Endothelial cell of umbilical vein (primary cell): ENCODE data around the gene SIN3B. TPM values are rescaled to one million over a fixed set of nuclear protein-coding genes. Genes with fewer than 3 reads are reported as not detected.

Experiments used
- BruUV-seq: library from RNA; stranded (reverse); fragments of 400-500 nt; replicated peaks from 2 replicates; lab custom pipeline; 2021; lab: Mats Ljungman, UMichigan
- CTCF ChIA-PET: fragments of 300-600, 350-600 bp; sonication (Branson Sonifier 250); formaldehyde crosslinking; loops from one replicate; lab custom pipeline; 2021; ENCODE audit warnings: antibody characterized with exemption, inconsistent platforms; lab: Charles Lee
- POLR2A ChIA-PET: fragments of 300-600, 350-600 bp; sonication (Branson Sonifier 250); formaldehyde crosslinking; loops from one replicate; lab custom pipeline; 2021; ENCODE audit warnings: antibody characterized with exemption, inconsistent platforms; lab: Charles Lee
- DNase-seq: peaks from one replicate; pipeline ENCODE4 v3.0.0-alpha.2; 2011; ENCODE audit warnings: low read depth, low spot score
- FAIRE-seq: peaks from 2 replicates; lab custom pipeline; 2011; peaks lifted over from hg19 to GRCh38; lab: Jason Lieb, UNC
- H2AFZ ChIP-seq: 2 replicates; pipeline ENCODE4 v1.6.0; 2012; ENCODE audit warnings: low read depth, low read length, control low read depth, inconsistent platforms
- H3K27ac ChIP-seq: 2 replicates; pipeline ENCODE4 v1.5.1; 2011; ENCODE audit warnings: low read depth, mild to moderate bottlenecking, control low read depth, low read length, moderate library complexity; ENCODE audit not compliant: insufficient read depth
- H3K27me3 ChIP-seq, 2 experiments: 2 replicates each; pipeline versions ENCODE4 v1.6.0 to v1.6.1; 2011; ENCODE audit warnings: low read length in 2 of 2, mixed read lengths in 1 of 2; ENCODE audit not compliant: control insufficient read depth in 2 of 2, insufficient read depth in 2 of 2
- H3K36me3 ChIP-seq, 2 experiments: 2 replicates in 1 of 2; 3 replicates in 1 of 2; pipeline ENCODE4 v1.5.1; 2011; ENCODE audit warnings: low read length in 2 of 2, mild to moderate bottlenecking in 1 of 2, moderate library complexity in 1 of 2; ENCODE audit not compliant: control insufficient read depth in 2 of 2, insufficient read depth in 2 of 2; ENCODE audit errors: extremely low read depth in 1 of 2
- H3K4me1 ChIP-seq: 3 replicates; pipeline ENCODE4 v1.5.1; 2011; ENCODE audit warnings: mild to moderate bottlenecking, low read length; ENCODE audit not compliant: control insufficient read depth, insufficient read depth; ENCODE audit errors: extremely low read depth
- H3K4me2 ChIP-seq: 2 replicates; pipeline ENCODE4 v1.6.1; 2011; ENCODE audit warnings: low read length, control low read depth, mixed read lengths; ENCODE audit not compliant: insufficient read depth
- H3K4me3 ChIP-seq, 3 experiments: fragments of 200-600 bp in 1 of 3; sonication (generic), shearing (Covaris generic) in 1 of 3; replicated peaks in 1 of 3; 2 replicates each; pipeline ENCODE4 v1.5.1; 2011 to 2016; ENCODE audit warnings: control low read depth in 3 of 3, low read length in 3 of 3, mild to moderate bottlenecking in 2 of 3, inconsistent platforms in 1 of 3, low read depth in 1 of 3, moderate library complexity in 1 of 3; ENCODE audit not compliant: insufficient read depth in 1 of 3
- H3K79me2 ChIP-seq: 2 replicates; pipeline ENCODE4 v1.6.0; 2012; ENCODE audit warnings: low read length, inconsistent platforms; ENCODE audit not compliant: control insufficient read depth, insufficient read depth
- H3K9ac ChIP-seq: replicated peaks from 2 replicates; pipeline ENCODE3; 2011; ENCODE audit warnings: low read length, control low read depth; ENCODE audit not compliant: insufficient read depth; ENCODE audit errors: extremely low read depth
- H3K9me1 ChIP-seq: replicated peaks from 3 replicates; pipeline ENCODE4 v1.6.0; 2011; ENCODE audit warnings: mild to moderate bottlenecking, low read length; ENCODE audit not compliant: control insufficient read depth, insufficient read depth; ENCODE audit errors: extremely low read depth
- H3K9me3 ChIP-seq: replicated peaks from 2 replicates; pipeline ENCODE4 v1.5.1; 2012; ENCODE audit warnings: low read length, inconsistent platforms; ENCODE audit not compliant: control insufficient read depth, insufficient read depth
- H4K20me1 ChIP-seq: replicated peaks from 2 replicates; pipeline ENCODE3; 2011; ENCODE audit warnings: mild to moderate bottlenecking, low read length; ENCODE audit not compliant: control insufficient read depth, insufficient read depth; ENCODE audit errors: extremely low read depth
- CTCF ChIP-seq, 2 donors: IDR thresholded peaks; 1 replicate in 1 of 2; 2 replicates in 1 of 2; pipeline ENCODE4 v1.5.1; 2011; ENCODE audit warnings: low read length in 2 of 2, mild to moderate bottlenecking in 2 of 2, moderate library complexity in 2 of 2, control low read depth in 1 of 2, inconsistent platforms in 1 of 2, low read depth in 1 of 2; ENCODE audit not compliant: insufficient read depth in 1 of 2; ENCODE audit errors: extremely low read depth in 1 of 2
- EZH2 ChIP-seq: IDR thresholded peaks from 2 replicates; pipeline ENCODE4 v1.6.1; 2012; ENCODE audit warnings: borderline replicate concordance, low read depth, mild to moderate bottlenecking, moderate library complexity, low read length, inconsistent platforms; ENCODE audit not compliant: severe bottlenecking
- FOS ChIP-seq: IDR thresholded peaks from 2 replicates; pipeline ENCODE4 v1.6.1; 2011; ENCODE audit warnings: mild to moderate bottlenecking, low read length, moderate library complexity, borderline replicate concordance; ENCODE audit not compliant: insufficient read depth
- JUN ChIP-seq: IDR thresholded peaks from 2 replicates; pipeline ENCODE4 v1.6.1; 2011; ENCODE audit warnings: borderline replicate concordance, low read depth; ENCODE audit not compliant: insufficient read length, insufficient read depth
- dilution Hi-C: fragments of 300-500 bp; cut with MboI; formaldehyde crosslinking; loops from one replicate; pipeline ENCODE4 v1.15.0; 2019; ENCODE audit warnings: low sequenced_read_pairs; ENCODE audit not compliant: extremely low pct_ligation_motif_present
- intact Hi-C: fragments of 100-400 bp; cut with micrococcal nuclease; formaldehyde crosslinking; loops from one replicate; pipeline ENCODE4 v1.10.0; 2022
- polyA plus RNA-seq, 4 experiments: library from polyadenylated mRNA; depleted of rRNA in 3 of 4; stranded (reverse) in 3 of 4; unstranded in 1 of 4; fragments of >200 nt; gene quantifications; 2 replicates each; pipeline versions ENCODE4 v1.2.1 to v1.2.3, GENCODE V29; 2011 to 2012; ENCODE audit warnings: missing spikeins in 1 of 4
- total RNA-seq: library from RNA; stranded (reverse); gene quantifications from 2 replicates; pipeline ENCODE4 v1.2.3, GENCODE V29; 2021
- TF ChIP-seq, protein P1 (sequence below): IDR thresholded peaks from 2 replicates; pipeline ENCODE4 v1.6.1; 2011; ENCODE audit not compliant: insufficient read depth, insufficient read length

Gene SIN3B
- total and polyA plus RNA-seq, 2 donors (not counting 3 experiments of a cell fraction or from before 2014, with no cell fraction given), result 46.2 to 75.0 TPM

DNA sequence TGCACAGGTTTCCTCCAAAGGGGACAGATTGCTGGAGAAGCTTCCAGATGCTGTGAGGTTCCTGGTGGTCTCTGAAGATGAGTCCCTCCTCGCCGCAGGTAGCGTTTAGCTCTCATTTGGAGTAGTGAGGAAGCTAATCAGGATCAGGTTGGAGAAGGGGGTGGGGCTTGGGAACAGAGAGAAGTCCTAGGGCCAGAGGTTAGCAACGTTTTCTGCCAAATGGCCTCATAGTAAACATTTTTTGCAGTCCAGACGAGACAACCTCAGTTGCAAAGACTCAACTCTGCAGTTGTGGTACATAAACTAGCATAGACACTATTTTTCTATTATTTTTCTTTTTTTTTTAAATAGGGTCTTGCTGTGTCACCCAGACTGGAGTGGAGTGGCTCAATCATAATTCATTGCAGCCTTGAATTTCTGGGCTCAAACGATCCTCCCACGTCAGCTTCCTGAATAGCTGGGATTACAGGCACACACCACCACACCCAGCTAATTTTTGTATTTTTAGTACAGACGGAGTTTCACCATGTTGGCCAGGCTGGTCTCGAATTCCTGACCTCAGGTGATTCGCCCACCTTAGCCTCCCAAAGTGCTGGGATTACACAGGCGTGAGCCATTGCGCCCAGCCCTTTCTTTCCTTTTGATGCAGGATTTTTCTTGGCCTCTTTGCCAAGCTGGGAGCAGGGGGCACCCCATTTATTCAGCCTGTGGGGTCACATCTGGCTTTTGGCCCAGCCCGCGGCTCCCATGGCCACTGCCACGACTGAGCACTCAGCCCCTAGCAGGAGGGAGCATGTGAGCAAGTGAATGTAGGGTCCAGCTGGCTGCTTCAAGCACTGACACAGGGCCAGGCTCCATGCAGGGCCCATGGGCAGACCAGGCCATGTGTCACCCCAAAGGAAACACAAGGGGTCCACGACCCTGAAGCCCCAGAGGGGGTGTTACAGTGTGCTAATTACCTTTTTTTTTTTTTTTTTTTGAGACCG, 34.4 kb upstream of the SIN3B start:
- no peak overlapping the region for H3K9ac ChIP-seq
- no peak for DNase-seq
- H3K4me1 ChIP-seq, result no peaks in the 10 kb centered on the region
- CTCF ChIA-PET, result interaction anchor here (0.9 to 1.8 kb wide), 2 partner anchors 12 to 80 kb away, joined by 3 to 5 read pairs; no protein-coding TSS in a partner anchor
- H3K4me2 ChIP-seq, result no peak overlapping the region
- no peak overlapping the region for H3K4me3 ChIP-seq
- no peak for FAIRE-seq
- intact Hi-C loops (no loop called here), dilution Hi-C loops (no loop called here)
- TF ChIP-seq JUN (no peak), EZH2 (no peak), CTCF (IDR thresholded peaks at IDR 0.05; ENCODE audit: extremely low read depth in 1 of 2, insufficient read depth in 1 of 2, low read depth in 1 of 2, low read length in 2 of 2) (no peak), FOS (no peak)
- TF ChIP-seq, protein P1, sequence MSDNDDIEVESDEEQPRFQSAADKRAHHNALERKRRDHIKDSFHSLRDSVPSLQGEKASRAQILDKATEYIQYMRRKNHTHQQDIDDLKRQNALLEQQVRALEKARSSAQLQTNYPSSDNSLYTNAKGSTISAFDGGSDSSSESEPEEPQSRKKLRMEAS, result no peak
- no peaks in the 10 kb centered on the region for H4K20me1 ChIP-seq
- BruUV-seq, result no TSS peak
- H2AFZ ChIP-seq, result no peak overlapping the region
- no peaks in the 10 kb centered on the region for H3K9me1 ChIP-seq
- H3K36me3 ChIP-seq, result no peaks in the 10 kb centered on the region
- H3K9me3 ChIP-seq, result no peaks in the 10 kb centered on the region
- H3K27ac ChIP-seq, result no peak overlapping the region
- POLR2A ChIA-PET, result no interaction called here
- no peaks in the 10 kb centered on the region for H3K27me3 ChIP-seq
- H3K79me2 ChIP-seq, result no peaks in the 10 kb centered on the region
